Measurements from ENCODE around the gene FCN3. TPM values are rescaled to one million over a fixed set of nuclear protein-coding genes. Genes with fewer than 3 reads are reported as not detected.

FCN3 gene
- total and polyA plus RNA-seq, 10 of the 15 experiments (the other 5 are each of a cell fraction or from before 2014, with no cell fraction given) = 0.28 TPM; not detected in 9

DNA sequence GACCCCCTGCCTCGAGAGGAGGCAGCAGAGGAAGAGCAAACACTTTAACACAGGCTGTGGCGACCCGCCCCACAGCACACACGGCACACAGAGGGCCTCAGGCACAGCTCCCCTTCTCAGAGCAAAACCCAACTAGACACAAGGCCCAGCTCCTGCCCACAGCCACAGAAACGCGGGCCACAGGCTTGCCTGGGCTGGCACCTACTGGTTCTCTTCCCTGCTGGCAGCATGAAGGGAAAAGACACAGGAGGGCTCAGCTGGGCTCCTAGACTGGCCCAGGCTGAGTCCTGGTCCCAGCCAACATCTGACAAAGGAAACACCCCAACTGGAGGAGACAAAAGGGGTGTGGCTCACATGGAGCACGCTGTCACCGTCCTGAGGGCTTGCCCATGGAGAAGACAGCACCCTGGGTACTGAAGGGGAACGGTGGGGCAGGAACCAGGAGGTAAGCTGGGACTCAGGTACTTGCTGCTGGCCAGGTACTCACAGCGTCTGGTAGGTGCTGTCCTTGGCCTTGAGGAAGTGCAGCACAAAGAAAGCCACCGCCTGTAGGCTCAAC, 5.0 kb upstream of the FCN3 start:
- Histone ChIP-seq H3K9ac (ENCODE audit: control insufficient read depth, insufficient read depth, low read length) (no peak overlapping the region), H2AFZ (ENCODE audit: control insufficient read depth, low read depth, low read length) (no peak overlapping the region), H3K4me1 (ENCODE audit: control insufficient read depth, insufficient read depth, low read length) (no peaks in the 10 kb centered on the region; the same call in 1 of the 2 replicates), H3K27ac (ENCODE audit: control insufficient read depth, insufficient read depth) (no peak overlapping the region), H3K9me3 (replicated peaks; ENCODE audit: control insufficient read depth, insufficient read depth, low read length) (no peaks in the 10 kb centered on the region), H3K4me3 (no peak overlapping the region), H3K27me3 (replicated peaks in 1 of 2; ENCODE audit: control insufficient read depth in 2 of 2, insufficient read depth in 2 of 2, low read length in 1 of 2) (peaks cover 0 to 2% of the 10 kb centered on the region in 2 experiments; a peak in 2 of 4 replicates), H3K4me2 (ENCODE audit: control insufficient read depth, insufficient read depth) (no peak overlapping the region), H3K36me3 (ENCODE audit: control insufficient read depth in 2 of 2, insufficient read depth in 2 of 2, low read length in 1 of 2) (no peaks in the 10 kb centered on the region), H3K79me2 (ENCODE audit: control insufficient read depth, insufficient read depth, low read length) (no peaks in the 10 kb centered on the region), H4K20me1 (ENCODE audit: control insufficient read depth, insufficient read depth) (no peaks in the 10 kb centered on the region)
- intact Hi-C loops (cut with micrococcal nuclease; ENCODE audit: unreplicated experiment) (no loop called here), in situ Hi-C loops (cut with MboI) (no loop called here)
- no peak for DNase-seq (ENCODE audit: low read depth, low spot score)
- ChIA-PET CTCF (interaction anchor here (0.6 to 1.9 kb wide), 5 partner anchors 11 to 18 kb away, joined by 3 to 5 read pairs (median 3); partner anchors contain the start of gene MAP3K6), RAD21 (ENCODE audit: unreplicated experiment) (no interaction called here), SMC1A (ENCODE audit: uncharacterized antibody, unreplicated experiment) (no interaction called here), POLR2A (interaction anchor here (0.6 kb wide), 1 partner anchor 61 kb away, joined by 14 read pairs; no protein-coding TSS in a partner anchor)
- whole genome bisulfite sequencing (ENCODE audit: insufficient coverage, insufficient replicate concordance, low lambda C conversion rate, missing lambda C conversion rate) = 35% methylated on average over 11 of the region's 11 CpGs
- no peak for ATAC-seq
- BruUV-seq (replicated peaks) = no TSS peak
- FAIRE-seq = no peak
- TF ChIP-seq BACH1 (IDR thresholded peaks at IDR 0.05; ENCODE audit: borderline replicate concordance) (no peak), SREBF2 (IDR thresholded peaks at IDR 0.05; ENCODE audit: low read length) (no peak), MYB (IDR thresholded peaks at IDR 0.05; ENCODE audit: borderline replicate concordance, low read depth, low read length) (no peak), CEBPB (IDR thresholded peaks at IDR 0.05; ENCODE audit: borderline replicate concordance in 1 of 2, low read depth in 2 of 2, low read length in 2 of 2) (no peak), MEF2A (IDR thresholded peaks at IDR 0.05; ENCODE audit: insufficient read depth, low read depth, low read length) (no peak), KDM1A (IDR thresholded peaks at IDR 0.05; ENCODE audit: borderline replicate concordance) (no peak), SMAD5 (IDR thresholded peaks at IDR 0.05; ENCODE audit: low read depth) (no peak), POU2F2 (IDR thresholded peaks at IDR 0.05; ENCODE audit: borderline replicate concordance, low read depth, low read length) (no peak), NBN (IDR thresholded peaks at IDR 0.05) (no peak), ETV6 (conservative IDR thresholded peaks at IDR 0.05 in 1 of 2, IDR thresholded peaks at IDR 0.05 in 1 of 2; ENCODE audit: borderline replicate concordance in 1 of 2, low read depth in 1 of 2) (no peak), RAD21 (IDR thresholded peaks at IDR 0.05; ENCODE audit: insufficient read depth, low read depth, low read length) (no peak), RUNX3 (IDR thresholded peaks at IDR 0.05; ENCODE audit: low read length) (no peak), SKIL (IDR thresholded peaks at IDR 0.05; ENCODE audit: low read depth, poor library complexity, severe bottlenecking) (no peak), USF2 (IDR thresholded peaks at IDR 0.05; ENCODE audit: borderline replicate concordance, low read depth, low read length) (no peak), ZSCAN29 (IDR thresholded peaks at IDR 0.05) (no peak)
- TF ChIP-seq, protein P1, sequence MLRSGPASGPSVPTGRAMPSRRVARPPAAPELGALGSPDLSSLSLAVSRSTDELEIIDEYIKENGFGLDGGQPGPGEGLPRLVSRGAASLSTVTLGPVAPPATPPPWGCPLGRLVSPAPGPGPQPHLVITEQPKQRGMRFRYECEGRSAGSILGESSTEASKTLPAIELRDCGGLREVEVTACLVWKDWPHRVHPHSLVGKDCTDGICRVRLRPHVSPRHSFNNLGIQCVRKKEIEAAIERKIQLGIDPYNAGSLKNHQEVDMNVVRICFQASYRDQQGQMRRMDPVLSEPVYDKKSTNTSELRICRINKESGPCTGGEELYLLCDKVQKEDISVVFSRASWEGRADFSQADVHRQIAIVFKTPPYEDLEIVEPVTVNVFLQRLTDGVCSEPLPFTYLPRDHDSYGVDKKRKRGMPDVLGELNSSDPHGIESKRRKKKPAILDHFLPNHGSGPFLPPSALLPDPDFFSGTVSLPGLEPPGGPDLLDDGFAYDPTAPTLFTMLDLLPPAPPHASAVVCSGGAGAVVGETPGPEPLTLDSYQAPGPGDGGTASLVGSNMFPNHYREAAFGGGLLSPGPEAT (IDR thresholded peaks at IDR 0.05; ENCODE audit: low read depth) = no peak

All from GM12878 (cell line).